Ovary (tissue), 9 donors: Measurements from ENCODE around the gene FAM131A. TPM values are rescaled to one million over a fixed set of nuclear protein-coding genes. Genes with fewer than 3 reads are reported as not detected.

Source experiments
- DNase-seq, 5 donors: peaks; one replicate each; pipeline ENCODE4 v3.0.0-alpha.2; 2019 to 2020
- H3K27ac ChIP-seq, 2 donors: fragments of 200-600 bp; one replicate each; pipeline versions ENCODE4 v1.5.1 to v1.8.0; 2019 to 2022
- H3K27me3 ChIP-seq: fragments of 200-600 bp; one replicate; pipeline ENCODE4 v1.8.0; 2022
- H3K36me3 ChIP-seq: fragments of 200-600 bp; sonication (generic); one replicate; pipeline ENCODE4 v1.5.1; 2019
- H3K4me1 ChIP-seq: one replicate; pipeline ENCODE4 v1.8.1; 2013; ENCODE audit warnings: mild to moderate bottlenecking, moderate library complexity; ENCODE audit not compliant: insufficient read depth
- H3K4me3 ChIP-seq: fragments of 200-600 bp; sonication (generic); one replicate; pipeline ENCODE4 v1.5.1; 2017
- H3K9me3 ChIP-seq, 2 donors: fragments of 200-600 bp in 1 of 2; sonication (generic) in 1 of 2; one replicate each; pipeline versions ENCODE4 v1.5.1 to v1.8.1; 2013 to 2019; ENCODE audit warnings: mild to moderate bottlenecking in 1 of 2, moderate library complexity in 1 of 2
- EP300 ChIP-seq: sonication (generic); formaldehyde crosslinking; IDR thresholded peaks from one replicate; pipeline ENCODE4 v1.6.1; 2017; ENCODE audit warnings: antibody characterized with exemption
- POLR2A ChIP-seq: fragments of 450-650 bp; IDR thresholded peaks from one replicate; pipeline ENCODE4 v1.6.1; 2017; ENCODE audit warnings: antibody characterized with exemption, mild to moderate bottlenecking, moderate library complexity
- WGBS, 3 donors: extraction: QIAGEN DNeasy Blood & Tissue Kit in 1 of 3; methylation state at CpG; one replicate each; pipeline versions ENCODE4 v1.1.5 to v1.1.7; 2013 to 2017; 5-methylcytosine and 5-hydroxymethylcytosine counted together
- intact Hi-C, 4 donors: fragments of 100-400 bp; cut with DNase I; formaldehyde crosslinking; loops; one replicate each; pipeline versions ENCODE4 v1.11.0 to v1.15.1; 2022 to 2023
- polyA plus RNA-seq, 2 donors: library from polyadenylated mRNA; stranded (reverse); fragments of 200-250 nt in 1 of 2; fragments of 350-450 nt in 1 of 2; fragmentation: Illumina TruSeq in 1 of 2; extraction: RNeasy Lipid Tissue Mini Kit (QIAGEN cat#74804) in 1 of 2; gene quantifications; one replicate each; pipeline ENCODE4 v1.2.3, GENCODE V29; 2013 to 2014
- total RNA-seq, 7 donors: library from RNA; depleted of rRNA in 2 of 7; stranded (reverse); fragments of >200 nt in 2 of 7; fragmentation: NEBNext Ultra II Directional in 3 of 7; extraction: Animal tissue kit (Norgen Biotek cat#: 25700) in 3 of 7; gene quantifications; one replicate each; pipeline versions ENCODE4 v1.1.0 to v1.2.4, GENCODE V29; 2016 to 2023
- TF ChIP-seq, protein P1 (sequence below), 3 donors: fragments of 450-650 bp in 2 of 3; fragments of 200-600 bp in 1 of 3; IDR thresholded peaks; one replicate each; pipeline versions ENCODE4 v1.5.1 to v1.8.0; 2016 to 2022; ENCODE audit warnings: antibody characterized with exemption in 3 of 3, mild to moderate bottlenecking in 1 of 3
- donor health status: DM: no; HTN: no; CAD: no; lungs with moderate emphysema.
- donor health status: DM: no; HTN: no; CAD: no.
- donor health status: Bipolar disorder and iron deficiency.
- donor health status: DM: yes; HTN: yes; CAD: no.
- donor health status: DM: no; HTN: no; CAD: no.
- donor health status: DM: yes; HTN: yes; CAD: no.

FAM131A gene
- total and polyA plus RNA-seq, 9 donors, result 8.7 to 37.8 (median 27.1) TPM

DNA sequence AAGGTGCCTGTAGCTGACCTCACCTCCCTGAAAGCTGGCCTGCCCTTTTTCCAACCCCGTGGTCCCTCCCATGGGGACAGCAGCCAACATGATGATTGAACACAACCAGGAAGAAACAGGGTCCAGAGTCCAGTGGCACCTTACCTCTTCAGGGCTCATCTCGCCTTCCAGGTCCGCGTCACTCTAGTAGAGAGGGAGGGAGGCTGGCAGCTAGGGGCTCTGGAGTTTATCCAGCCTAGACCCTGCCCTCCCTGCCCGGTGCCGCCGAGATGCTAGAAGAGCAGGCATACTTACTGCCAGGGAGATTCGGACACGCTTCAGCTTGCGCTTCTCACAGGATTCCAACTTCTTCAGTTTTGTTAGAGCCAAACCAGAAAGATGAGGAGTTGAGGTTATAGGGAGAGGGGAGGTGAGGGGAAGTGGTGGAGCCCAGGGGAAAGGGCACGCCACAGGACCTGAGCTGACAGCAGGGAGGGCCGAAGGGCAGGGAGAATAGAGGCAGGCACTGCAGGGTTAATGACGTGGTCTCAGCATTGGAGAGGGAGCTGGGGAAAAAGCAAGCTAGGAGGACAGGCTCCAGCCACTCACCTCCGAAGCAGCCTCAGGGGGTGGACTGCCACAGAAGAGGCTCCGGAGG, 14.9 kb downstream of the FAM131A start:
- TF ChIP-seq POLR2A (no peak), EP300 (no peak)
- TF ChIP-seq, protein P1, sequence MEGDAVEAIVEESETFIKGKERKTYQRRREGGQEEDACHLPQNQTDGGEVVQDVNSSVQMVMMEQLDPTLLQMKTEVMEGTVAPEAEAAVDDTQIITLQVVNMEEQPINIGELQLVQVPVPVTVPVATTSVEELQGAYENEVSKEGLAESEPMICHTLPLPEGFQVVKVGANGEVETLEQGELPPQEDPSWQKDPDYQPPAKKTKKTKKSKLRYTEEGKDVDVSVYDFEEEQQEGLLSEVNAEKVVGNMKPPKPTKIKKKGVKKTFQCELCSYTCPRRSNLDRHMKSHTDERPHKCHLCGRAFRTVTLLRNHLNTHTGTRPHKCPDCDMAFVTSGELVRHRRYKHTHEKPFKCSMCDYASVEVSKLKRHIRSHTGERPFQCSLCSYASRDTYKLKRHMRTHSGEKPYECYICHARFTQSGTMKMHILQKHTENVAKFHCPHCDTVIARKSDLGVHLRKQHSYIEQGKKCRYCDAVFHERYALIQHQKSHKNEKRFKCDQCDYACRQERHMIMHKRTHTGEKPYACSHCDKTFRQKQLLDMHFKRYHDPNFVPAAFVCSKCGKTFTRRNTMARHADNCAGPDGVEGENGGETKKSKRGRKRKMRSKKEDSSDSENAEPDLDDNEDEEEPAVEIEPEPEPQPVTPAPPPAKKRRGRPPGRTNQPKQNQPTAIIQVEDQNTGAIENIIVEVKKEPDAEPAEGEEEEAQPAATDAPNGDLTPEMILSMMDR (IDR thresholded peaks at IDR 0.05), result no peak
- 61 to 70% (median 66%) methylated on average over 15 of the region's 15 CpGs for WGBS, 3 donors
- Histone ChIP-seq H3K36me3 (no peaks in the 10 kb centered on the region), H3K4me3 (no peak overlapping the region), H3K27ac (peak overlapping the region in 1 of 2 donors; percentile 34), H3K4me1 (peaks cover 12% of the 10 kb centered on the region), H3K9me3 (no peaks in the 10 kb centered on the region), H3K27me3 (no peaks in the 10 kb centered on the region)
- intact Hi-C loops, result loop anchor here in 1 of 4 donors (10.0 kb wide), 1 partner anchor 47 kb away; no protein-coding TSS in a partner anchor
- DNase-seq, result no peak

- Histone ChIP-seq H3K4me3 (no peak overlapping the region), H3K4me1 (peaks cover 9% of the 10 kb centered on the region), H3K9me3 (no peaks in the 10 kb centered on the region), H3K36me3 (no peaks in the 10 kb centered on the region), H3K27ac (peak overlapping the region in 1 of 2 donors; percentile 34), H3K27me3 (no peaks in the 10 kb centered on the region)
- intact Hi-C loops, result loop anchor here in 1 of 4 donors (10.0 kb wide), 1 partner anchor 48 kb away; no protein-coding TSS in a partner anchor
- WGBS, 3 donors, result 83 to 88% (median 85%) methylated on average over 8 to 11 of the region's 11 CpGs
- TF ChIP-seq EP300 (no peak), POLR2A (no peak)
- TF ChIP-seq, protein P1 (IDR thresholded peaks at IDR 0.05), result no peak
- no peak for DNase-seq
These were observed 15.6 kb downstream of the FAM131A start for GRCh38 chr3:184352897-184353545.

DNA sequence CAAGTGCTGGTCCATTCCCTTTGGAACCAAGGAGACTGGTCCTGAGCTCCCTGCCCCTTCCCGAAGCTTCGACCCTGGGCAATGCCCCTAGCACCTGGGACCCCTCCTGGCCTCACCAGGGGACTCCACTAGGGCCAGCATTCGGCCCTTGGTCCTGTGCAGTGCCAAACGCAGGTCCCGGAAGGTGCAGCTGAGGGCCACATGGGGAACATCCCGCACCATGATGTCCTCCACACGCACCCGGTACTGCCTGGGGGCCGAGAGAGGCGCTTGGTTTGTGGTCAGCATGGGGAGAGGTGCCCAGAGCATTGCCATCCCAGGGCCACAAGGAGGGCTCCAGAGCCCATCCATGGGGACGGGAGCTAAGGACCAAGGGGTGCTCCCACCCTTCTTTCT, 16.1 kb downstream of the FAM131A start:
- DNase-seq, result no peak
- Histone ChIP-seq H3K36me3 (no peaks in the 10 kb centered on the region), H3K4me3 (no peak overlapping the region), H3K4me1 (peaks cover 7% of the 10 kb centered on the region), H3K9me3 (no peaks in the 10 kb centered on the region), H3K27ac (no peak overlapping the region), H3K27me3 (no peaks in the 10 kb centered on the region)
- intact Hi-C loops, result loop anchor here in 1 of 4 donors (10.0 kb wide), 1 partner anchor 49 kb away; no protein-coding TSS in a partner anchor
- 94 to 95% (median 94%) methylated on average over 11 of the region's 11 CpGs for WGBS, 3 donors
- no peak for TF ChIP-seq EP300
- TF ChIP-seq, protein P1 (IDR thresholded peaks at IDR 0.05), result no peak

DNA sequence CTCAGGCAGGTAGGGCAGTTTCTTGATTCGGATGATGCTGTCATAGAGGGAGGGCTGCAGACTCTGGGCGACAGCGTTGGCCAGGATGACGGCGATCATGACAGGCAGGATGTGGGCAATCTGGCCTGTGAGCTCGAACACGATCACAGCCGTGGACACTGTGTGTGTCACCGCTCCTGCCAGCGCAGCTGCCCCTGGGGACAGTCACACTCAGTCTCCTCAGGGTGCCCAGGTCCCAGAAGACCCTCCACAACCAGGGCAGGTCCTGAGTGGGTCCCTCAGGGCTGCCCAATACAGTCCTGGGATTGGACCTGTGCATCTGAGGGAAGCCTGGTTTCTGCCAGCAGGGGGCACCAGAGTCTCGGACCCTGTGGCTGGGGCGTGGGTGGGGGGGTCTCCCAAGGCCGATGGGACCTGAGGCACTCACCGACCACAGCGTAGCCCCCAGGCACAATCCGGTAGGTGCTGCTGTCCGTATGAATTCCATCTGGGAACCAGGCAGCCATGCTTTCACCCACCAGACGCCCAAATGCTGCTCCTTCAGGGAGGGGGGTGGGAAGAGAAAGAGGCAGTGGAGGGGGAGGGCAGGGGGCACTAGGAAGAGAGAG, 16.8 kb downstream of the FAM131A start:
- Histone ChIP-seq H3K36me3 (no peaks in the 10 kb centered on the region), H3K4me3 (no peak overlapping the region), H3K4me1 (peaks cover 13% of the 10 kb centered on the region), H3K27ac (no peak overlapping the region), H3K27me3 (no peaks in the 10 kb centered on the region), H3K9me3 (no peaks in the 10 kb centered on the region)
- peak in 3 of 5 donors; percentile 56 to 72 (median 64) for DNase-seq
- TF ChIP-seq EP300, result no peak
- TF ChIP-seq, protein P1 (IDR thresholded peaks at IDR 0.05), result peak; percentile 23 to 44 (median 42)
- WGBS, 3 donors, result 58 to 61% (median 60%) methylated on average over 18 of the region's 18 CpGs
- intact Hi-C loops, result loop anchor here in 1 of 4 donors (10.0 kb wide), 1 partner anchor 49 kb away; no protein-coding TSS in a partner anchor
